Brain microvascular endothelial cell (primary cell): ENCODE results near the gene NACAD.

ENCODE experiments used
- DNase-seq: peaks from one replicate; pipeline ENCODE4 v3.0.0-alpha.2; 2020
- H3K27ac ChIP-seq: fragments of 250-450 bp; sonication (Bioruptor Pico); 2 replicates; pipeline ENCODE4 v1.5.1; 2020; ENCODE audit warnings: mild to moderate bottlenecking, moderate library complexity
- H3K27me3 ChIP-seq: fragments of 250-450 bp; sonication (Bioruptor Pico); replicated peaks from 2 replicates; pipeline ENCODE4 v1.5.1; 2020; ENCODE audit warnings: mild to moderate bottlenecking
- H3K36me3 ChIP-seq: fragments of 250-450 bp; sonication (Bioruptor Pico); replicated peaks from 2 replicates; pipeline ENCODE4 v1.5.1; 2020; ENCODE audit warnings: mild to moderate bottlenecking
- H3K4me3 ChIP-seq: 2 replicates; pipeline ENCODE4 v1.5.1; 2011; ENCODE audit warnings: low read depth, mild to moderate bottlenecking, control low read depth, low read length, moderate library complexity
- in situ Hi-C: cut with HindIII; loops from 2 replicates; pipeline ENCODE4 v1.10.0; 2017; ENCODE audit warnings: low sequenced_read_pairs, low pct_ligation_motif_present
- TF ChIP-seq, protein P1 (sequence below): IDR thresholded peaks from 2 replicates; pipeline ENCODE4 v1.5.1; 2011; ENCODE audit warnings: low read depth, mild to moderate bottlenecking, moderate library complexity, low read length, control low read depth, inconsistent platforms; ENCODE audit errors: missing control alignments

The NACAD gene

DNA sequence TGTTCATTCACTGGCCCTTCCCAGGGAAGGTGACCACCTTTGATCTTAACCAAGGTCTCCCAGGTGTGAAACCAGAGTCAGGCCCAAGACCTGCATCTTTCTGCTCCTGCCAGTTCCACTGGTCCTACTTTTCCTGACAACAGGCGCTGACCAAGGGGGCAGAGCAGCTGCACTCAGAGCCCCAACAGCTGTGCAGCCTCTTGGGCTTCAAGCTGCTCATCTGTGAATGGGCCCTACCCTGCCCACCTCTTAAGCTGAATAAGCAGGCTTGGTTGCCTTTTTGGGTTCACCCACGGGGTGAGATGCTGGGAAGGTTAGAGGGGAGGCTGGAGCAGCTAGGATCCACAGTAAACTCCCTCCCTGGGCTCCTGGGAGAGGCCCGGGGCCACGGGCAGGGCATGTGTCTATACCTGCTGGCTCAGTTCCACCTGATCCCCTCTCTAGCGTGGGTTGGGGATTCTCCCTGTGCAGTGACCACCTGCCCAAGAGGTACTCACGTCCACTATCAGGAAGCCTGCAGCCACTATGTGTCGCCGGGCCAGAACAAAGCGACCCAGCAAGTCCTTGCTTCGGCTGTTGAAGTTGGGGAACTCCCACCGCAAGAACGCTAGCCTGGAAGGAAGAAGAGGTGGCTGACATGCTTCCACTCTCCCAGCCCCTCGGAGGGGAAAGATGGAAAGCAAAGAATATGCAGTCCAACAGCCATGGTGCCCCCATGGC is 12.2 kb upstream of the NACAD start:
- DNase-seq, result no peak
- H3K27me3 ChIP-seq, result no peaks in the 10 kb centered on the region
- H3K36me3 ChIP-seq, result peaks cover 70% of the 10 kb centered on the region
- H3K4me3 ChIP-seq, result no peak overlapping the region
- in situ Hi-C loops, result no loop called here
- TF ChIP-seq, protein P1, sequence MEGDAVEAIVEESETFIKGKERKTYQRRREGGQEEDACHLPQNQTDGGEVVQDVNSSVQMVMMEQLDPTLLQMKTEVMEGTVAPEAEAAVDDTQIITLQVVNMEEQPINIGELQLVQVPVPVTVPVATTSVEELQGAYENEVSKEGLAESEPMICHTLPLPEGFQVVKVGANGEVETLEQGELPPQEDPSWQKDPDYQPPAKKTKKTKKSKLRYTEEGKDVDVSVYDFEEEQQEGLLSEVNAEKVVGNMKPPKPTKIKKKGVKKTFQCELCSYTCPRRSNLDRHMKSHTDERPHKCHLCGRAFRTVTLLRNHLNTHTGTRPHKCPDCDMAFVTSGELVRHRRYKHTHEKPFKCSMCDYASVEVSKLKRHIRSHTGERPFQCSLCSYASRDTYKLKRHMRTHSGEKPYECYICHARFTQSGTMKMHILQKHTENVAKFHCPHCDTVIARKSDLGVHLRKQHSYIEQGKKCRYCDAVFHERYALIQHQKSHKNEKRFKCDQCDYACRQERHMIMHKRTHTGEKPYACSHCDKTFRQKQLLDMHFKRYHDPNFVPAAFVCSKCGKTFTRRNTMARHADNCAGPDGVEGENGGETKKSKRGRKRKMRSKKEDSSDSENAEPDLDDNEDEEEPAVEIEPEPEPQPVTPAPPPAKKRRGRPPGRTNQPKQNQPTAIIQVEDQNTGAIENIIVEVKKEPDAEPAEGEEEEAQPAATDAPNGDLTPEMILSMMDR, result no peak
- H3K27ac ChIP-seq, result no peak overlapping the region

DNA sequence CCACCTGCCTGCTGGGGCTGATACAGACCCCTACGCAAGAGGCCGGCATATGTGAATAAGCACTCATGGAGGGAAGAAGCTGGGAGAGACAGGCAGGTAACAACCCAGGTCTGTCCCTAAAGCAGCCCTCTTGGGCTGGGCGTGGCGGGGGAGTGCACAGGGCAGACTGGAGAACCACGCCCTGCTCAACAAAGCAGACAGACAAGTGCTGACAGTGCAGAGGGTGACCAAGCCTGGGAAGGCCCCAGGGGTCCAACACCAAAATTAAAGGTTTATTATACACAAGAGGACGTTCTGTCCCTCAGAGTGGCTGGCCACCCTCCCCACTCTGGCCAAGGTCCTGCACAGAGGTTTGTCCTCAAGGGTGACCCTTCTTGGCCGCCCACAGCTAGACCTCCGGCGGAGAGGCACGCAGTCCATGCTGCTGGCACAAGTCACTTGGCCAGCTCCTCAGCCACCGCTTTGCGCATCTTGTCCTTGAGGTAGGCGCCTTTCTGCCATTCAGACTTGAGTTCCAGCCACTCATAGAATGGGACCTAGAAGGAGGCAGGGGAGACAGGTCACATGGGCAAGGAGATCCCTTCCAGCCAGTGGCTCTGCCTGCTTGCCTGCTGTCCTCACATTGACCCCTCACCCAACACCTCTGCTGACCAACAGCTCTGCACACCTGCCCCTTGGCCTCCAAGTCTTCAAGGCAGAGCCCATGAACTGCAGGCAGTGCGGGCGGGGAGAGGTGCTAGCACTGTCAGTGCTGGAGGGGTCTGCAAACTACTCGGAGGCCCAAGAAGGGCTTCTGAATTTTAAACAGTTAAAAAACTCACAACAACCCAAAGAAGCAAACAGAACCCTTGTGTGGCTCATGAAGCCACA is 11.4 kb upstream of the NACAD start:
- TF ChIP-seq, protein P1, result no peak
- in situ Hi-C loops, result no loop called here
- peaks cover 62% of the 10 kb centered on the region for H3K36me3 ChIP-seq
- no peak overlapping the region for H3K27ac ChIP-seq
- H3K27me3 ChIP-seq, result no peaks in the 10 kb centered on the region
- H3K4me3 ChIP-seq, result no peak overlapping the region
- DNase-seq, result no peak

DNA sequence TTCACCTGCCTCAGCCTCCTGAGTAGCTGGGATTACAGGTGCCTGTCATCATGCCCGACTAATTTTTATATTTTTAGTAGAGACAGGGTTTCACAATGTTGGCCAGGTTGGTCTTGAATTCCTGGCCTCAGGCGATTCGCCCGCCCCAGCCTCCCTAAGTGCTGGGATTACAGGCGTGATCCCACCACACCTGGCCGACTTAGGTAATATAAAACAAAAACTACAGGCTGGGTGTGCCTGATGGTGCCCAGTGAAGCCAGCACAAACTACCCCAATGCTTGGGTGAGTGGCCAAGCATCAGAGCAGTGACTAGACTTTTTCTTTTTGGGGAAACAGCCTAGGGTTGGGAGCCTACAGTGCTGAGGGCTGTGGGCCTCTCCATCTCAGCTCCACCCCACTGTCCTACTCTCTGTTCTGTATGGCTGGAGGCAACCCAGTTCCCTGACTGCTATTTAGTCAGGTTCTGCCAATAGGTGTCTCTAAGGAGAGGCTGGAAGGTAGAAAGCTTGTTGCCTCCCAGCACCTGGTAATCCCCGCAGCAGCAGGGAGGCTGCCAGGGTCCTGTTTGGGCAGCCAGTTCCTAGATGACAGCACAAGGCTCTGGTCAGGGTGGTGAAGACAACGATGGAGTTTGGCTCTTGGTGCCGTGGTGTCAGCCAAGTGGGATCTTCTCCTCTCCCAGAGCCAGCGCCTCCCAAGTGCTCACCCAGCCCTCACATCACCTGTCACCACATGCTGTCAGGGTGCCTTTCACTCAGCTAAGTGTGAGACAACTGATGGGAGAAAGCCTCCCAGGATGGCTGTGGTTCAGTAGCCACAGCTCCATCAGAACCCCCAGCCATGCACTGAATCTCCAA is 10.4 kb upstream of the NACAD start:
- Histone ChIP-seq H3K4me3 (no peak overlapping the region), H3K36me3 (peaks cover 53% of the 10 kb centered on the region), H3K27ac (no peak overlapping the region), H3K27me3 (no peaks in the 10 kb centered on the region)
- no peak for DNase-seq
- in situ Hi-C loops, result no loop called here
- TF ChIP-seq, protein P1, result no peak

DNA sequence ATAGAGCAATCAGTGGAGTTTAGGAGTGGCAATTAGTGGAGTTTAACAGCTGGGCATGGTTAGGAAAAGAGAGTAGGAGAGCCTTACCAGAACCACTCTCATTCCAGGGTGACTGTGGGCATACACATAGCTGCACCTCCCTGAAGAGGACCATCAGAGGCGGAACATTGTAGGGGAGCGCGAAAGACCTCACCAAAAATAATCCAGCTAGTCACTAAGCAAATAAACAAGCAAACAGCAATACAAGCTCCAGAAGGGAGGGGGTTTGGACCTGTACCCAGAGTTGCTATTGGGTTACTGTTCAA is 4.1 kb upstream of the NACAD start:
- no peak for DNase-seq
- Histone ChIP-seq H3K27me3 (no peaks in the 10 kb centered on the region), H3K27ac (no peak overlapping the region), H3K4me3 (no peak overlapping the region), H3K36me3 (no peaks in the 10 kb centered on the region)
- in situ Hi-C loops, result no loop called here
- TF ChIP-seq, protein P1, result no peak

DNA sequence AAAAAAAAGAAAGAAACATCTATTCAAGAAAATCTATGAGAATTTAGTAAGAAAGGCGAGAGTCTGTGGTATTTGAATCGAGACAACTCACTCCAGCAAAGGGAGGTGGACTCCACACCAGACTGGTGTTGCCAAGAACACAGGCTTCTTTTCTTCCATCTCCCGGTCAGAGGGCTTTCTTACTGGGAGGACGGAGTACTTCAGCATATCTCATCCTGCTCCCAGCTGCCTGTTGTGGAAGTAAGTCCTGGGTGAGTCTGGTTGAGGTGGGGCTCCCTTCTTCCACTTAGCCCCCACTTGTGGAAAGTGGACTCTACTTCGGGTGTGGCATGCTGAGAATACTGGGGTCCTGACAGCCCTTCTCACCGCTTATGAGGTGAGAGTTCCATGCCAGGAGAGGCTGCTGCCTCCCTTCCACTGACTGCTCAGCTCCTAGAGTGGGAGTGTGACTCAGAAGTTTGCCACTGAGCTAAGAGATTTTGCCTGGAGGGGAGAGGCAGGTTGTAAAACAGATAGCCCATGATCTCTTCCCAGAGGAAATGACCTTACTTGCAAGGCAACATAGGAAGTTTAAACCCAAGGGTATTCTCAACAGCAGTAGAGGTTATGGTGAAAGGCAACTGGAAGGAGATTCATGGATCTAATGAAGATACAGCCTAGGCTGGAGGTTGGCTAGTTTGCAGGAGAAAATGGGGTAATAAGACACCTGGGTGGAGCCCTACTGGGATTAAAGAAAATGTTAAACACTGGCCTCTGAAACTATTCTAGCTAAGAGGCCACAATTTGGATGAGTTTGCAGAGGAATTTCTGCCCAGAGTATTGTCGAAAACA is 3.5 kb upstream of the NACAD start:
- no peak overlapping the region for H3K4me3 ChIP-seq
- DNase-seq, result no peak
- no peaks in the 10 kb centered on the region for H3K36me3 ChIP-seq
- in situ Hi-C loops, result no loop called here
- H3K27me3 ChIP-seq, result no peaks in the 10 kb centered on the region
- TF ChIP-seq, protein P1, result no peak
- no peak overlapping the region for H3K27ac ChIP-seq
